GM12891 (cell line): ENCODE data around the gene CILP2.

Experiments used
- POLR2A ChIP-seq: IDR thresholded peaks from 2 replicates; pipeline ENCODE4 v1.6.1; 2011; ENCODE audit warnings: low read depth, low read length, control low read depth
- POLR2AphosphoS5 ChIP-seq: IDR thresholded peaks from 2 replicates; pipeline ENCODE4 v1.6.1; 2011; ENCODE audit warnings: low read depth, low read length, control low read depth
- SPI1 ChIP-seq: IDR thresholded peaks from 2 replicates; pipeline ENCODE4 v1.6.1; 2011; ENCODE audit warnings: low read depth, low read length, control low read depth
- TAF1 ChIP-seq: IDR thresholded peaks from 2 replicates; pipeline ENCODE4 v1.6.1; 2011; ENCODE audit warnings: low read depth, low read length, control low read depth

DNA sequence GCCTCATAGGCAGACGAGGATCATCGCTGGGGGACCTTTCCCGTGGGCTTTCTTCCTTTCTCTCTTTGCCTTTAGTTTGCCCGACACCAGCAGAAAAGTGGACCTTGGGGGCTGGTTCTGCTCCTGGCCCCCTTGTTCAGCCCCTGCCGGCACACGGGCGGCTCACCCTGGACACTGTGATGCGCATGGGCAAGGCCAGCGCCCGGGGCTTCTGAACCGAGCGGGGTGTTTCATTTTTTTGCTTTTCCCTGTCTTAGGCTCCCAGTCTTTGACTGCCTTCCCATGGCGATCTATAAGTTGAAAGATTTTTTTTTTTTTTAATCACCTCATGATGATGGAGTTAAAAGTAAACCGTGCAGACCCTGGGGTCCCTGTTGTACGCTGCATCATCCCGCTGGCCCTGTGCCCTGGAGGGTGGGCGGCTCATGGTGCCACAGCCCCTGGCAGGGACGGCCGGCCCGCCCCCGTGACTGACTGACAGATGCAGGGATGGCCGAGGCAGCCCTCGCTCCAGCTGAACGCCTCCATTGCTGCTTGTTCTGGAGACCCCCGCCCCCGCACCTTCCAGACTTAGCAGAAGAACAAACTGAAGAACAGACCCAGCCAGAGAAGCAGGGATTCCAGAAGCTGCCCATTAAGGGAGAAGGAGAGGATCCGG is 32.3 kb upstream of the CILP2 start:
- TF ChIP-seq SPI1 = no peak
- TF ChIP-seq POLR2A = no peak
- no peak for TF ChIP-seq TAF1
- no peak for TF ChIP-seq POLR2AphosphoS5
